ENCODE data around the gene SV2B. TPM values are rescaled to one million over a fixed set of nuclear protein-coding genes. Genes with fewer than 3 reads are reported as not detected.

SV2B gene
- total and polyA plus RNA-seq, 2 donors (not counting 3 experiments of a cell fraction or from before 2014, with no cell fraction given): not detected

GRCh38 chr15:91153954-91154353 is 53.9 kb downstream of the SV2B start:
- Histone ChIP-seq H3K4me2 (ENCODE audit: insufficient read depth, low read length) (no peak overlapping the region), H3K9me3 (replicated peaks; ENCODE audit: control insufficient read depth, insufficient read depth, low read length) (no peaks in the 10 kb centered on the region), H3K27ac (ENCODE audit: insufficient read depth, low read depth, low read length) (no peak overlapping the region), H4K20me1 (replicated peaks; ENCODE audit: control insufficient read depth, extremely low read depth, insufficient read depth, low read length) (no peaks in the 10 kb centered on the region), H3K27me3 (ENCODE audit: control insufficient read depth in 2 of 2, insufficient read depth in 2 of 2, low read length in 2 of 2) (peaks cover 0 to 2% of the 10 kb centered on the region in 2 experiments), H3K9ac (replicated peaks; ENCODE audit: extremely low read depth, insufficient read depth, low read length) (no peak overlapping the region), H3K4me1 (ENCODE audit: control insufficient read depth, extremely low read depth, insufficient read depth, low read length) (no peaks in the 10 kb centered on the region), H3K9me1 (replicated peaks; ENCODE audit: control insufficient read depth, extremely low read depth, insufficient read depth, low read length) (no peaks in the 10 kb centered on the region), H3K79me2 (ENCODE audit: control insufficient read depth, insufficient read depth, low read length) (no peaks in the 10 kb centered on the region), H3K36me3 (ENCODE audit: control insufficient read depth in 2 of 2, extremely low read depth in 1 of 2, insufficient read depth in 2 of 2, low read length in 2 of 2) (no peaks in the 10 kb centered on the region), H3K4me3 (replicated peaks in 1 of 3; ENCODE audit: insufficient read depth in 1 of 3, low read depth in 1 of 3, low read length in 3 of 3) (no peak overlapping the region), H2AFZ (ENCODE audit: low read depth, low read length) (no peak overlapping the region)
- BruUV-seq (replicated peaks): no TSS peak
- no peak for TF ChIP-seq POLR2AphosphoS5 (IDR thresholded peaks at IDR 0.05; ENCODE audit: insufficient read depth, low read depth, low read length)
- TF ChIP-seq, protein P1, sequence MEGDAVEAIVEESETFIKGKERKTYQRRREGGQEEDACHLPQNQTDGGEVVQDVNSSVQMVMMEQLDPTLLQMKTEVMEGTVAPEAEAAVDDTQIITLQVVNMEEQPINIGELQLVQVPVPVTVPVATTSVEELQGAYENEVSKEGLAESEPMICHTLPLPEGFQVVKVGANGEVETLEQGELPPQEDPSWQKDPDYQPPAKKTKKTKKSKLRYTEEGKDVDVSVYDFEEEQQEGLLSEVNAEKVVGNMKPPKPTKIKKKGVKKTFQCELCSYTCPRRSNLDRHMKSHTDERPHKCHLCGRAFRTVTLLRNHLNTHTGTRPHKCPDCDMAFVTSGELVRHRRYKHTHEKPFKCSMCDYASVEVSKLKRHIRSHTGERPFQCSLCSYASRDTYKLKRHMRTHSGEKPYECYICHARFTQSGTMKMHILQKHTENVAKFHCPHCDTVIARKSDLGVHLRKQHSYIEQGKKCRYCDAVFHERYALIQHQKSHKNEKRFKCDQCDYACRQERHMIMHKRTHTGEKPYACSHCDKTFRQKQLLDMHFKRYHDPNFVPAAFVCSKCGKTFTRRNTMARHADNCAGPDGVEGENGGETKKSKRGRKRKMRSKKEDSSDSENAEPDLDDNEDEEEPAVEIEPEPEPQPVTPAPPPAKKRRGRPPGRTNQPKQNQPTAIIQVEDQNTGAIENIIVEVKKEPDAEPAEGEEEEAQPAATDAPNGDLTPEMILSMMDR (IDR thresholded peaks at IDR 0.05; ENCODE audit: extremely low read depth in 1 of 2, insufficient read depth in 1 of 2, low read depth in 1 of 2, low read length in 2 of 2): no peak
- no peak for TF ChIP-seq EZH2 (IDR thresholded peaks at IDR 0.05; ENCODE audit: borderline replicate concordance, low read depth, low read length, severe bottlenecking)
- TF ChIP-seq MYC (IDR thresholded peaks at IDR 0.05; ENCODE audit: low read depth, low read length): no peak
- TF ChIP-seq, protein P2, sequence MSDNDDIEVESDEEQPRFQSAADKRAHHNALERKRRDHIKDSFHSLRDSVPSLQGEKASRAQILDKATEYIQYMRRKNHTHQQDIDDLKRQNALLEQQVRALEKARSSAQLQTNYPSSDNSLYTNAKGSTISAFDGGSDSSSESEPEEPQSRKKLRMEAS (IDR thresholded peaks at IDR 0.05; ENCODE audit: insufficient read depth, insufficient read length): no peak
- no peak for TF ChIP-seq POLR2A (IDR thresholded peaks at IDR 0.05; ENCODE audit: low read depth, low read length)
- no peak for TF ChIP-seq JUN (IDR thresholded peaks at IDR 0.05; ENCODE audit: borderline replicate concordance, insufficient read depth, insufficient read length, low read depth)
- TF ChIP-seq GATA2 (IDR thresholded peaks at IDR 0.05; ENCODE audit: insufficient read depth, insufficient read length, low read depth, low read length): no peak
- TF ChIP-seq FOS (IDR thresholded peaks at IDR 0.05; ENCODE audit: borderline replicate concordance, insufficient read depth, low read length): no peak
- POLR2A ChIA-PET: no interaction called here
- CTCF ChIA-PET: no interaction called here
- FAIRE-seq (no peak), DNase-seq (ENCODE audit: low read depth, low spot score) (no peak)
- intact Hi-C loops (cut with micrococcal nuclease): no loop called here
- dilution Hi-C loops (cut with MboI; ENCODE audit: extremely low pct_ligation_motif_present, low sequenced_read_pairs): no loop called here
